ENCODE data around the gene SPATA1. TPM values are rescaled to one million over a fixed set of nuclear protein-coding genes. Genes with fewer than 3 reads are reported as not detected.
"Not testable (repeated sequence)": the region's sequence is repeated elsewhere in the genome, so short reads cannot be mapped to it uniquely, and the experiment has no call there.

Gene SPATA1
- total RNA-seq, 2 experiments from 2014 or later, result 3.3 to 4.0 TPM

GRCh38 chr1:84582802-84583587 lies 76.8 kb downstream of the SPATA1 start:
- Mint-ChIP-seq H3K27me3 (no peaks in the 10 kb centered on the region), H3K36me3 (peaks cover 10% of the 10 kb centered on the region), H3K4me1 (peaks cover 2% of the 10 kb centered on the region), H3K4me3 (no peak overlapping the region), H3K9me3 (peaks cover 3% of the 10 kb centered on the region), H3K27ac (no peak overlapping the region)
- DNase-seq (no peak), ATAC-seq (ENCODE audit: low read depth) (no peak)
- POLR2A ChIA-PET, result no interaction called here

GRCh38 chr1:84583648-84584047 lies 77.5 kb downstream of the SPATA1 start:
- POLR2A ChIA-PET, result no interaction called here
- ATAC-seq (ENCODE audit: low read depth) (no peak), DNase-seq (no peak)
- Mint-ChIP-seq H3K27me3 (no peaks in the 10 kb centered on the region), H3K27ac (no peak overlapping the region), H3K4me1 (peaks cover 2% of the 10 kb centered on the region), H3K36me3 (peaks cover 10% of the 10 kb centered on the region), H3K9me3 (peaks cover 3% of the 10 kb centered on the region), H3K4me3 (no peak overlapping the region)

GRCh38 chr1:84584126-84584525 lies 77.9 kb downstream of the SPATA1 start:
- H3K36me3 Mint-ChIP-seq, result peaks cover 10% of the 10 kb centered on the region
- H3K4me1 Mint-ChIP-seq, result peaks cover 2% of the 10 kb centered on the region
- peaks cover 3% of the 10 kb centered on the region for H3K9me3 Mint-ChIP-seq
- DNase-seq (no peak), ATAC-seq (ENCODE audit: low read depth) (no peak)
- POLR2A ChIA-PET, result interaction anchor here (0.9 kb wide), 1 partner anchor 10 kb away, joined by 4 read pairs; the partner anchor contains the start of gene CTBS
- H3K27me3 Mint-ChIP-seq, result no peaks in the 10 kb centered on the region
- H3K4me3 Mint-ChIP-seq, result no peak overlapping the region
- H3K27ac Mint-ChIP-seq, result no peak overlapping the region

GRCh38 chr1:84585803-84586202 lies 79.6 kb downstream of the SPATA1 start:
- no peak overlapping the region for H3K27ac Mint-ChIP-seq
- H3K27me3 Mint-ChIP-seq, result peaks cover 3% of the 10 kb centered on the region
- H3K9me3 Mint-ChIP-seq, result peaks cover 3% of the 10 kb centered on the region
- peaks cover 2% of the 10 kb centered on the region for H3K4me1 Mint-ChIP-seq
- H3K36me3 Mint-ChIP-seq, result peaks cover 10% of the 10 kb centered on the region
- POLR2A ChIA-PET, result interaction anchor here (0.7 to 1.1 kb wide), 2 partner anchors 12 to 21 kb away, joined by 8 read pairs; partner anchors contain the start of gene CTBS
- no peak for DNase-seq
- no peak for ATAC-seq (ENCODE audit: low read depth)
- H3K4me3 Mint-ChIP-seq, result no peak overlapping the region

DNA sequence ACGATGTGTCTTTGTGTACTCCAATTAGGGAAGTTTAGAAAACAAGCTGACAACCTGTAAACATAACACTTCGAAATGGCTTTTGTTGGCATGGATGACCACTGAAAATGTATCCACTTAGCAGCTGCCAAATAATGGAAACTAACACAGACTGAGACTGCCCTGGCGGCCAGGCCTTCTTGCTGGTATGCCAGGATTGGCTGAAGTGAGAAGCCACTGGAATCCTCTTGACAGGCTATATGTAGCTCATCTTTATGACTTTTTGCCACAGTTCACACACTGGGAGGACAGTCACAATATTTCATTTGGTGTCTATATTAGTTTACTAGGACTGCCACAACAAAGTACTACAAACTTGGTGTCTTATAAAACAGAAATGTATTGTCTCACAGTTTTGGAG lies 80.9 kb downstream of the SPATA1 start:
- H3K36me3 Mint-ChIP-seq, result peaks cover 10% of the 10 kb centered on the region

DNA sequence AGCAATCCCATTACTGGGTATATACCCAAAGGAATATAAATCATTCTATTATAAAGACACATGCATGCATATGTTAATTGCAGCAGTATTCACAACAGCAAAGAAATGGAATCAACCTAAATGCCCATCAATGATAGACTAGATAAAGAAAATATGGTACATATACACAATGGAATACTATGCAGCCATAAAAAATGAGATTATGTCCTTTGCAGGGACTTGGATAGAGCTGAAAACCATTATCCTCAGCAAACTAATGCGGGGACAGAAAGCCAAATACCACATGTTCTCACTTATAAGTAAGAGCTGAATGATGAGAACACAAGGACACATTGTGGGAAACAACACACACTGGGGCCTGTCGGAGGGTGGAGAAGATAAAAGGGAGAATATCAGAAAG lies 88.8 kb downstream of the SPATA1 start:
- ATAC-seq (ENCODE audit: low read depth); H3K27me3 Mint-ChIP-seq; DNase-seq; H3K4me1 Mint-ChIP-seq; H3K27ac Mint-ChIP-seq; H3K36me3 Mint-ChIP-seq; H3K9me3 Mint-ChIP-seq; H3K4me3 Mint-ChIP-seq: not testable (repeated sequence)
- POLR2A ChIA-PET, result interaction anchor here (1.4 kb wide), 1 partner anchor 21 kb away, joined by 3 read pairs; the partner anchor contains the start of gene CTBS

More for the DNA sequence above, 80.9 kb downstream of the SPATA1 start:
- DNase-seq (no peak), ATAC-seq (ENCODE audit: low read depth) (no peak)
- Mint-ChIP-seq H3K27ac (no peak overlapping the region), H3K9me3 (peaks cover 3% of the 10 kb centered on the region), H3K4me3 (no peak overlapping the region), H3K27me3 (peaks cover 7% of the 10 kb centered on the region), H3K4me1 (peaks cover 2% of the 10 kb centered on the region)
- POLR2A ChIA-PET, result interaction anchor here (1.1 kb wide), 2 partner anchors 13 kb away, joined by 3 to 8 read pairs; partner anchors contain the start of gene CTBS

- POLR2A ChIA-PET, result no interaction called here
- DNase-seq, result no peak
- H3K4me3 Mint-ChIP-seq, result no peak overlapping the region
- no peak overlapping the region for H3K27ac Mint-ChIP-seq
- ATAC-seq (ENCODE audit: low read depth), result no peak
- H3K36me3 Mint-ChIP-seq, result peaks cover 2% of the 10 kb centered on the region
- H3K4me1 Mint-ChIP-seq, result no peaks in the 10 kb centered on the region
- H3K9me3 Mint-ChIP-seq, result peaks cover 5% of the 10 kb centered on the region
- H3K27me3 Mint-ChIP-seq, result no peaks in the 10 kb centered on the region
These were observed 90.8 kb downstream of the SPATA1 start for GRCh38 chr1:84597011-84597410.

DNA sequence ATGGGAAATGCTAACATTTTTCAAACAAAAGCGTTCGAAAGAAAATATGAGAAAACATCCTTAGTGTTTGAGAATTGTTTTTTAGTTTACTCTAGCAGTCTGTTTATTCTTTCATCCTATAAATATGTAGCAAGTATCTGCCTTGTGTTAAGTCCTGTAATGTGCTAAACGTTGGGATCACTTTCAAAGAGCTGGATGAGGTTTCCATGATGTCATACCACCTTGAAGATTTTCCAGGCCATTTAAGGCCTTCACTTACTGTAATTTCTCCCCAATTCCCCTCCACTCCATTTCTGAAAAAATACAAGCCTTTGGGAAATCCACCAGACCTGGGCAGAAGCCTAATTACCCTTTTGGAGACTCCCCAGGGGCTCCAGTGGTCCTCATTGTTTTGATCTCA lies 92.2 kb downstream of the SPATA1 start:
- no peak for DNase-seq
- no peak overlapping the region for H3K27ac Mint-ChIP-seq
- no peak overlapping the region for H3K4me3 Mint-ChIP-seq
- ATAC-seq (ENCODE audit: low read depth), result no peak
- H3K27me3 Mint-ChIP-seq, result no peaks in the 10 kb centered on the region
- peaks cover 7% of the 10 kb centered on the region for H3K9me3 Mint-ChIP-seq
- H3K4me1 Mint-ChIP-seq, result no peaks in the 10 kb centered on the region
- peaks cover 2% of the 10 kb centered on the region for H3K36me3 Mint-ChIP-seq
- POLR2A ChIA-PET, result no interaction called here

- Mint-ChIP-seq H3K27ac (no peak overlapping the region), H3K4me3 (no peak overlapping the region), H3K9me3 (peaks cover 10% of the 10 kb centered on the region), H3K4me1 (no peaks in the 10 kb centered on the region), H3K27me3 (no peaks in the 10 kb centered on the region), H3K36me3 (peaks cover 2% of the 10 kb centered on the region)
- POLR2A ChIA-PET, result interaction anchor here (1.1 kb wide), 1 partner anchor 12 kb away, joined by 3 read pairs; no protein-coding TSS in a partner anchor
- DNase-seq (no peak), ATAC-seq (ENCODE audit: low read depth) (no peak)
These were observed 92.9 kb downstream of the SPATA1 start for GRCh38 chr1:84598846-84599741.

DNA sequence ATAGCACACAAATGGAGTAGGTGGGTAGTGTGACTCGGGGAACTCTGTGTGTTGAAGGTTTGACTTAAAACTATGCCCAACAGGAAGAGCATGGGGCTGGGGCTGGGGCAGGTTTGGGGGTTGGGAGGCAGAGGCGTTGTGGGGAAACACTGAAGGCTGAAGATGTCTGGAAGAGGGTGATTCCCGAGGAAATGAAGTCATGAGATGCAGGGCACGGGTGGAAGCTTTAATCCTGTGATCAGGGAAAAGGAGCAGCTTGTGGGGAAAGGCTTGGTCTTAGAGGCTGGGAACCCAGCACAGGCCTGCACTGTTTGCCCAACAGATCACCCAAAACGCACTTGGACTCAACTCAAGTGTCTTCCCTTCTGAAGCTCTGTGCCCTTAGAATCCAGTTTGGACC lies 94.6 kb downstream of the SPATA1 start:
- Mint-ChIP-seq H3K27me3 (no peaks in the 10 kb centered on the region), H3K36me3 (peaks cover 9% of the 10 kb centered on the region), H3K4me3 (no peak overlapping the region), H3K27ac (no peak overlapping the region), H3K9me3 (peaks cover 19% of the 10 kb centered on the region), H3K4me1 (no peaks in the 10 kb centered on the region)
- POLR2A ChIA-PET, result interaction anchor here (0.5 kb wide), 1 partner anchor 25 kb away, joined by 4 read pairs; no protein-coding TSS in a partner anchor
- DNase-seq (no peak), ATAC-seq (ENCODE audit: low read depth) (no peak)

DNA sequence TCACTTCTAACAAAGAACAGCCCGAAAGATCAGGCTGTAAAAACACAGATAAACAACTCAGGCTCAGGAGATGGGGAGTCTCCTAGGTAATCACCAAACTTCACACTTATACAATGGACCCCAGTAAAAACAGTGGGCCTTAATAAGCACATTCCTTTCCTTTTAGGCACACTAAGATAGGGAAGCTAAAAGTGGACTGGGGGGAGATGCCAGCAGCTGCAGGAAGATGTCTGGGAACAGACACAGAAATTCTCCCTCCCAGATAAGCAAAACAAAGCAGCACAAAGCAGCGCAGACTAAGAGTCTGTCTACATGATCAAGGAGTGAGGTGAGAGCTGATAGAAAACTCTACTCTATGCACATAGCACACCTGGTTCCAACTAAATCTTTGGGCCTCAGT lies 97.0 kb downstream of the SPATA1 start:
- ATAC-seq (ENCODE audit: low read depth) (no peak), DNase-seq (no peak)
- no peak overlapping the region for H3K4me3 Mint-ChIP-seq
- peaks cover 14% of the 10 kb centered on the region for H3K36me3 Mint-ChIP-seq
- POLR2A ChIA-PET, result no interaction called here
- H3K9me3 Mint-ChIP-seq, result peaks cover 26% of the 10 kb centered on the region
- no peaks in the 10 kb centered on the region for H3K27me3 Mint-ChIP-seq
- no peaks in the 10 kb centered on the region for H3K4me1 Mint-ChIP-seq
- no peak overlapping the region for H3K27ac Mint-ChIP-seq

GRCh38 chr1:84603941-84604830 lies 98.0 kb downstream of the SPATA1 start:
- no peak overlapping the region for H3K27ac Mint-ChIP-seq
- no peaks in the 10 kb centered on the region for H3K4me1 Mint-ChIP-seq
- DNase-seq, result no peak
- POLR2A ChIA-PET, result no interaction called here
- H3K9me3 Mint-ChIP-seq, result peaks cover 26% of the 10 kb centered on the region
- no peak for ATAC-seq (ENCODE audit: low read depth)
- H3K36me3 Mint-ChIP-seq, result peaks cover 14% of the 10 kb centered on the region
- H3K27me3 Mint-ChIP-seq, result no peaks in the 10 kb centered on the region
- no peak overlapping the region for H3K4me3 Mint-ChIP-seq

DNA sequence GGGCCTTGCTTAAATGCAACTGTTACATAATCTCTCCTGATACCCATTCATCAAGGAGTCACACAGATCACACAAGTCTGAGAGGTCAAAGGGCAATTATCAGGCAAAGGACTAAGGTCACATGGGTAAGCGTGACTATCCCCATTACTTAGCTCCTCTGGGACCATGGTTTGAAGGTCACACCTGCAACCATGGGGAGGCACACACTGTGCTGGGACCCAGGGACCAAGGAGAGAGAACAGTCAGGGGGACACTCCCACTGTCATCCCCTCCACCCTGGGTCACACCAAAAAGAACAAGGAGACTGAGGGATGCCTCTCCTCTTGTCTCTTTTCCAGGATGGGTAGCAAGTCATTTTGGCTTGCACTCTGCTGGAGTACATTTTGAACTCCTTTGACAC lies 99.0 kb downstream of the SPATA1 start:
- H3K9me3 Mint-ChIP-seq, result peaks cover 26% of the 10 kb centered on the region
- DNase-seq (no peak), ATAC-seq (ENCODE audit: low read depth) (no peak)
- H3K27ac Mint-ChIP-seq, result no peak overlapping the region
- H3K36me3 Mint-ChIP-seq, result peaks cover 14% of the 10 kb centered on the region
- no peaks in the 10 kb centered on the region for H3K27me3 Mint-ChIP-seq
- H3K4me1 Mint-ChIP-seq, result no peaks in the 10 kb centered on the region
- H3K4me3 Mint-ChIP-seq, result no peak overlapping the region
- POLR2A ChIA-PET, result no interaction called here

All from activated naive CD8-positive, alpha-beta T cell treated with anti-CD3 and anti-CD28 coated beads, Interleukin-2, amount 10 ng/mL, durations not matched to agents 7 days and 5 days (primary cell).